ENCODE data around the gene CALD1.

Gene CALD1

DNA sequence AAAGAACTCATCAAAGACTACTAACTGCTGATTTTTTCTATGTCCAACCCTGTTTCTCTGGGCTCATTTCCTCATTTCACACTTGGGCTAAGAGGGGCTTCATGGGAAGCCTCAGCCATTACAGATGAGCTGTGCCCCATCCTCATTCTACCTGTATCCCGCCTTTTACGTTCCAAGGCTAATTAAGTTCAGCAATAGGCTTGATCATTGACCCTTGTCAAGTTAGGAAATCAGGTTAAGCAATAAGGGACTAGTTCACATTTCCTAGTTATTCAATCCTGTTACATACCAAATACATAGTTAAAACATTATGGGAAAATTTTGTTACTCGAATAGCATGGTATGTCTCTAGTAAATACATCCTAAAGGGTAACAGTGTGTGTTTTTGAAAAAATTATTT is 177.6 kb downstream of the CALD1 start:
- Histone ChIP-seq H3K9ac (ENCODE audit: low read depth, low read length) (no peak overlapping the region), H3K36me3 (ENCODE audit: insufficient read depth, low read length) (no peaks in the 10 kb centered on the region), H3K9me3 (ENCODE audit: insufficient read depth, low read length, severe bottlenecking) (no peaks in the 10 kb centered on the region), H3K27me3 (ENCODE audit: insufficient read depth, low read length, poor library complexity) (peaks cover 11% of the 10 kb centered on the region), H3K4me1 (ENCODE audit: insufficient read depth, low read length) (no peaks in the 10 kb centered on the region), H2AFZ (ENCODE audit: low read depth, low read length) (no peak overlapping the region), H3K4me3 (ENCODE audit: low read depth in 1 of 2, low read length in 2 of 2) (no peak overlapping the region), H4K20me1 (ENCODE audit: insufficient read depth, low read length) (no peaks in the 10 kb centered on the region), H3K4me2 (ENCODE audit: insufficient read depth, low read length) (no peak overlapping the region), H3K79me2 (ENCODE audit: insufficient read depth, low read length) (no peaks in the 10 kb centered on the region), H3K27ac (ENCODE audit: low read length) (no peak overlapping the region)
- ATAC-seq (ENCODE audit: insufficient read depth, low read depth) (no peak), DNase-seq (no peak)
- TF ChIP-seq EZH2 (IDR thresholded peaks at IDR 0.05; ENCODE audit: borderline replicate concordance, low read depth, low read length, severe bottlenecking), result no peak
- TF ChIP-seq, protein P1, sequence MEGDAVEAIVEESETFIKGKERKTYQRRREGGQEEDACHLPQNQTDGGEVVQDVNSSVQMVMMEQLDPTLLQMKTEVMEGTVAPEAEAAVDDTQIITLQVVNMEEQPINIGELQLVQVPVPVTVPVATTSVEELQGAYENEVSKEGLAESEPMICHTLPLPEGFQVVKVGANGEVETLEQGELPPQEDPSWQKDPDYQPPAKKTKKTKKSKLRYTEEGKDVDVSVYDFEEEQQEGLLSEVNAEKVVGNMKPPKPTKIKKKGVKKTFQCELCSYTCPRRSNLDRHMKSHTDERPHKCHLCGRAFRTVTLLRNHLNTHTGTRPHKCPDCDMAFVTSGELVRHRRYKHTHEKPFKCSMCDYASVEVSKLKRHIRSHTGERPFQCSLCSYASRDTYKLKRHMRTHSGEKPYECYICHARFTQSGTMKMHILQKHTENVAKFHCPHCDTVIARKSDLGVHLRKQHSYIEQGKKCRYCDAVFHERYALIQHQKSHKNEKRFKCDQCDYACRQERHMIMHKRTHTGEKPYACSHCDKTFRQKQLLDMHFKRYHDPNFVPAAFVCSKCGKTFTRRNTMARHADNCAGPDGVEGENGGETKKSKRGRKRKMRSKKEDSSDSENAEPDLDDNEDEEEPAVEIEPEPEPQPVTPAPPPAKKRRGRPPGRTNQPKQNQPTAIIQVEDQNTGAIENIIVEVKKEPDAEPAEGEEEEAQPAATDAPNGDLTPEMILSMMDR (IDR thresholded peaks at IDR 0.05; ENCODE audit: borderline replicate concordance, extremely low read depth, low read length, poor library complexity, severe bottlenecking), result no peak

- ATAC-seq (ENCODE audit: insufficient read depth, low read depth) (no peak), DNase-seq (no peak)
- H3K27me3 ChIP-seq (ENCODE audit: insufficient read depth, low read length, poor library complexity), result peaks cover 20% of the 10 kb centered on the region
- no peak overlapping the region for H3K27ac ChIP-seq (ENCODE audit: low read length)
- H3K4me2 ChIP-seq (ENCODE audit: insufficient read depth, low read length), result no peak overlapping the region
- H4K20me1 ChIP-seq (ENCODE audit: insufficient read depth, low read length), result no peaks in the 10 kb centered on the region
- H2AFZ ChIP-seq (ENCODE audit: low read depth, low read length), result no peak overlapping the region
- H3K4me3 ChIP-seq (ENCODE audit: low read depth in 1 of 2, low read length in 2 of 2), result no peak overlapping the region
- no peak overlapping the region for H3K9ac ChIP-seq (ENCODE audit: low read depth, low read length)
- H3K79me2 ChIP-seq (ENCODE audit: insufficient read depth, low read length), result no peaks in the 10 kb centered on the region
- H3K36me3 ChIP-seq (ENCODE audit: insufficient read depth, low read length), result no peaks in the 10 kb centered on the region
- no peaks in the 10 kb centered on the region for H3K4me1 ChIP-seq (ENCODE audit: insufficient read depth, low read length)
- no peaks in the 10 kb centered on the region for H3K9me3 ChIP-seq (ENCODE audit: insufficient read depth, low read length, severe bottlenecking)
- TF ChIP-seq EZH2 (IDR thresholded peaks at IDR 0.05; ENCODE audit: borderline replicate concordance, low read depth, low read length, severe bottlenecking), result no peak
- TF ChIP-seq, protein P1 (IDR thresholded peaks at IDR 0.05; ENCODE audit: borderline replicate concordance, extremely low read depth, low read length, poor library complexity, severe bottlenecking), result no peak
Measured at GRCh38 chr7:134959810-134960209, 180.4 kb downstream of the CALD1 start.

DNA sequence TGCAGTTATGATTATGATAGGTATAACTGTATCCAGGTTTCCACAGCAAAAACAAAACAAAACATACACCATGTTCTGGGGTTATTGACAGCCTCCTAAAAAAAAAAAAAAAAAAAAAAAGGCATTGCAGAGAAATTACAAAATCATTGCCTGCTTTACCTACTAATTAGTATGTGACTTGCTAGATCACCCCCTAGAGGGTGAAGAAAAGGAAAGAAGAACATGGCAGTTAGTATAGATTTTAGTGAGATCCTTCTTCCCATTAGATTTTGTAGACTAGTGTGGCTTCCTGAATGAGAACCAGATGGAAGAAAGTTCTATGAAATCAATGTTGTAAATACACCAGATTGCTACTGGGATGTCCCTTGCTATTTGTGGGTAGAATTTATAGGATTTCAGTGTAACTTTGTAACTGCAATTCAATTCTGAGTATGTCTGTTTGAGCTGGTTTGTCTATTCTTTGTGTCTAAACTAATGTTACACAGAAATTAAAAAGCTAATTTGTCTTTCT is 182.9 kb downstream of the CALD1 start:
- ATAC-seq (ENCODE audit: insufficient read depth, low read depth), result no peak
- H3K27me3 ChIP-seq (ENCODE audit: insufficient read depth, low read length, poor library complexity), result peaks cover 29% of the 10 kb centered on the region
- no peak for TF ChIP-seq EZH2 (IDR thresholded peaks at IDR 0.05; ENCODE audit: borderline replicate concordance, low read depth, low read length, severe bottlenecking)
- TF ChIP-seq, protein P1 (IDR thresholded peaks at IDR 0.05; ENCODE audit: borderline replicate concordance, extremely low read depth, low read length, poor library complexity, severe bottlenecking), result no peak
- H3K79me2 ChIP-seq (ENCODE audit: insufficient read depth, low read length), result no peaks in the 10 kb centered on the region
- H3K4me2 ChIP-seq (ENCODE audit: insufficient read depth, low read length), result no peak overlapping the region
- H3K4me3 ChIP-seq (ENCODE audit: low read depth in 1 of 2, low read length in 2 of 2), result no peak overlapping the region
- H3K4me1 ChIP-seq (ENCODE audit: insufficient read depth, low read length), result no peaks in the 10 kb centered on the region
- H4K20me1 ChIP-seq (ENCODE audit: insufficient read depth, low read length), result no peaks in the 10 kb centered on the region
- DNase-seq, result no peak
- no peaks in the 10 kb centered on the region for H3K9me3 ChIP-seq (ENCODE audit: insufficient read depth, low read length, severe bottlenecking)
- no peak overlapping the region for H3K27ac ChIP-seq (ENCODE audit: low read length)
- no peak overlapping the region for H3K9ac ChIP-seq (ENCODE audit: low read depth, low read length)
- no peaks in the 10 kb centered on the region for H3K36me3 ChIP-seq (ENCODE audit: insufficient read depth, low read length)
- H2AFZ ChIP-seq (ENCODE audit: low read depth, low read length), result no peak overlapping the region

DNA sequence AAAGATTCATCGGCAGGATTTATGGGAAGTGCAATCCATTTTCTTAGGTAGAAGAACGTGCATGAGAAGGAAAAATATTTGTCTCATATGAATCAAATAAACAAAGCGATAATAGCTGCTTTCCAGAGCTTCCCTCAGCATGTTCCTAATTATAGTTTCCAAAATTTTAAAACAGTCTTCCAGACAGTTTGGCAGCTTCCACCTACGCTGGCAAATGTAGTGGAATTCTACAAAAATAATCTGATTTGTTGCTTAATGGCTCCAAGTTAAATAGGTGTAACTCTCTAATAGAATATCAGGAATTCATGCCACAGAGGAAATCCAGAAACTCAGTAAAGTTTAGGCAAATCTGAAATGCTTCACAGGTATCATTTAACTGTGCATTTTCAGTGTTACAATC is 183.6 kb downstream of the CALD1 start:
- Histone ChIP-seq H3K27me3 (ENCODE audit: insufficient read depth, low read length, poor library complexity) (peaks cover 29% of the 10 kb centered on the region), H3K4me2 (ENCODE audit: insufficient read depth, low read length) (no peak overlapping the region), H3K4me1 (ENCODE audit: insufficient read depth, low read length) (no peaks in the 10 kb centered on the region), H3K9me3 (ENCODE audit: insufficient read depth, low read length, severe bottlenecking) (no peaks in the 10 kb centered on the region), H3K79me2 (ENCODE audit: insufficient read depth, low read length) (no peaks in the 10 kb centered on the region), H3K4me3 (ENCODE audit: low read depth in 1 of 2, low read length in 2 of 2) (no peak overlapping the region), H4K20me1 (ENCODE audit: insufficient read depth, low read length) (no peaks in the 10 kb centered on the region), H3K36me3 (ENCODE audit: insufficient read depth, low read length) (no peaks in the 10 kb centered on the region), H3K9ac (ENCODE audit: low read depth, low read length) (no peak overlapping the region), H3K27ac (ENCODE audit: low read length) (no peak overlapping the region), H2AFZ (ENCODE audit: low read depth, low read length) (no peak overlapping the region)
- no peak for DNase-seq
- no peak for TF ChIP-seq EZH2 (IDR thresholded peaks at IDR 0.05; ENCODE audit: borderline replicate concordance, low read depth, low read length, severe bottlenecking)
- TF ChIP-seq, protein P1 (IDR thresholded peaks at IDR 0.05; ENCODE audit: borderline replicate concordance, extremely low read depth, low read length, poor library complexity, severe bottlenecking), result no peak
- ATAC-seq (ENCODE audit: insufficient read depth, low read depth), result no peak

Measured in DND-41 (cell line).